ENCODE measurements around the gene CRIP2. TPM values are rescaled to one million over a fixed set of nuclear protein-coding genes. Genes with fewer than 3 reads are reported as not detected.

Gene CRIP2
- total and polyA plus RNA-seq, 2 of the 8 experiments (the other 6 are each of a cell fraction or from before 2014, with no cell fraction given), result 4.2 to 13.5 TPM

DNA sequence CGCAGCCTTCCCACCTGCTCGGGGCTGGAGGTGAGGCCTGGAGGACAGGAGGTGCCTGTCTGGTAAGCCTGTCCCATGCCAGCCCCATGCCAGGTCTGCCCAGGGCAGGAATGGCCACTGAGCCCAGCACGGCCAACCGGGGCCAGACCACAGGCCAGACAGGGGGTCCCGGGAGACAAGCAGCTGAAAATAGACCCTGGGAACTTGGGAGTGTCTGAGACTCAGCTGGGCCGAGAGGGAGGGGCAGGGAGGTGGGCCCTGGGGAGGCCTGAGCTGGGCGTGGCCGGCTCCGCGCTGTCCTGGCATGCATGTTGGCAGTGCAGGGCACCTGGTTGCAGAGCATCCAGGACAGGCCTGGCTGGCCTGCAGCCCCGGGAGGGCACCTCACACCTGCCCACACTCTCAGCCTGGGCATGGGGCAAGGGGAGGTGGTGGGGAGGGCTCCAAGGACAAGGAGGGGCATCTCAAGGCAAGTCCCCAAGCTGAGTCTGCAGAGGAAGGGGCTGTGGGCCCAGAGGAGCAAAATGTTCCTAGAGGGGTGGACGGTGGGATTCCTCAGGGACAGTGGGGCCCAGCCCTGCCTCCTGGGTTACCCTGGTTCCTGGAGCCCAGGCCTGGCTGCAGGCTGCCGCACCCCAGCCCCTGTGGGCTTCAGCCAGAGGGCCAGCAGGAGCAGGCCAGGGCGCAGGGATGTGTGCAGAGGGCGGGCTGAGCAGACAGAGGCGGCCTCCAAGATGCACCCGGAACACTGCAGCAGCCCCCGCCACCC is 8.9 kb downstream of the CRIP2 start:
- H2BK15ac ChIP-seq (ENCODE audit: low read length), result no peak overlapping the region
- no peak overlapping the region for H2BK120ac ChIP-seq (replicated peaks; ENCODE audit: low read depth, low read length)
- H3K4me1 ChIP-seq (replicated peaks in 1 of 4; ENCODE audit: control insufficient read depth in 3 of 4, insufficient read depth in 4 of 4, low read length in 3 of 4), result peaks cover 0 to 39% (median 19%) of the 10 kb centered on the region in 4 experiments; a peak in 5 of 7 replicates
- no peak overlapping the region; the same call in 1 of the 2 replicates for H4K8ac ChIP-seq (ENCODE audit: extremely low read depth, insufficient read depth, low read length)
- H3K27me3 ChIP-seq (replicated peaks in 1 of 4; ENCODE audit: control insufficient read depth in 3 of 4, extremely low read depth in 1 of 4, insufficient read depth in 3 of 4, low read length in 3 of 4), result peaks cover 53 to 99% (median 82%) of the 10 kb centered on the region in 4 experiments
- no peak overlapping the region for H3K56ac ChIP-seq (replicated peaks; ENCODE audit: insufficient read length, low read depth, low read length)
- DNase-seq (ENCODE audit: low read depth in 1 of 2, low spot score in 2 of 2) (peak in 1 of 2 experiments; percentile 43), FAIRE-seq (no peak)
- H3K23me2 ChIP-seq (ENCODE audit: low read depth, low read length), result peaks cover 6% of the 10 kb centered on the region; the same call in 1 of the 2 replicates
- ChIA-PET CTCF (ENCODE audit: partially characterized antibody) (interaction anchor here (0.8 to 5.0 kb wide), 9 partner anchors 12 to 157 kb away, joined by 3 to 70 read pairs (median 4); no protein-coding TSS in a partner anchor), POLR2A (ENCODE audit: partially characterized antibody) (interaction anchor here (1.1 to 1.7 kb wide), 3 partner anchors 11 to 107 kb away, joined by 3 read pairs; no protein-coding TSS in a partner anchor)
- peaks cover 4 to 15% of the 10 kb centered on the region in 2 experiments for H4K20me1 ChIP-seq (replicated peaks in 1 of 2; ENCODE audit: control insufficient read depth in 1 of 2, insufficient read depth in 2 of 2, low read length in 2 of 2)
- no peak overlapping the region for H3K9ac ChIP-seq (replicated peaks in 1 of 4; ENCODE audit: extremely low read depth in 1 of 4, low read depth in 3 of 4, low read length in 3 of 4)
- no peak overlapping the region for H3K4ac ChIP-seq (replicated peaks; ENCODE audit: insufficient read length, low read depth, low read length)
- H3K18ac ChIP-seq (ENCODE audit: extremely low read depth, low read length), result no peak overlapping the region; the same call in 1 of the 2 replicates
- H4K5ac ChIP-seq (ENCODE audit: insufficient read length, low read depth, low read length), result no peak overlapping the region
- no peak overlapping the region for H2BK20ac ChIP-seq (ENCODE audit: low read length)
- peak overlapping the region; percentile 68 for H2BK12ac ChIP-seq (ENCODE audit: low read depth, low read length)
- no peak overlapping the region for H3K4me2 ChIP-seq (ENCODE audit: insufficient read depth in 1 of 2, low read depth in 2 of 2, low read length in 2 of 2)
- no peak overlapping the region for H2AFZ ChIP-seq (ENCODE audit: low read length)
- H2AK5ac ChIP-seq (ENCODE audit: low read depth, low read length), result 0 out of 2 replicates have a peak overlapping the region, but pooled peaks have one; percentile 65
- H3K9me3 ChIP-seq (ENCODE audit: insufficient read depth in 2 of 2, low read depth in 1 of 2, low read length in 1 of 2), result no peaks in the 10 kb centered on the region
- no peak overlapping the region for H3K27ac ChIP-seq (ENCODE audit: low read depth, low read length)
- no peaks in the 10 kb centered on the region for H3K79me1 ChIP-seq (ENCODE audit: low read depth, low read length)
- no peak overlapping the region for H3K23ac ChIP-seq (ENCODE audit: insufficient read length)
- WGBS, 2 experiments (ENCODE audit: extremely low coverage in 1 of 2, insufficient coverage in 1 of 2, insufficient read length in 1 of 2, insufficient replicate concordance in 2 of 2, low coverage in 1 of 2, low lambda C conversion rate in 2 of 2, missing lambda C conversion rate in 1 of 2), result 79% methylated on average over 16 of the region's 18 CpGs; no CpG with 5 or more reads in 1 of the 2 experiments
- no peak overlapping the region for H2BK5ac ChIP-seq (ENCODE audit: low read depth, low read length)
- H4K91ac ChIP-seq (replicated peaks; ENCODE audit: insufficient read length, low read length), result no peak overlapping the region
- no peak overlapping the region for H3K4me3 ChIP-seq (ENCODE audit: extremely low read depth in 1 of 4, insufficient read depth in 2 of 4, low read depth in 3 of 4, low read length in 4 of 4)
- H3K36me3 ChIP-seq (ENCODE audit: control insufficient read depth in 2 of 4, insufficient read depth in 4 of 4, low read length in 3 of 4), result no peaks in the 10 kb centered on the region
- no peak overlapping the region for H3K14ac ChIP-seq (ENCODE audit: insufficient read length)
- no peaks in the 10 kb centered on the region for H3K79me2 ChIP-seq (ENCODE audit: control insufficient read depth in 1 of 2, insufficient read depth in 2 of 2, low read length in 2 of 2)
- TF ChIP-seq CBX8 (IDR thresholded peaks at IDR 0.05; ENCODE audit: borderline replicate concordance, low read depth, low read length), result no peak
- no peak for TF ChIP-seq RBBP5 (IDR thresholded peaks at IDR 0.05; ENCODE audit: borderline replicate concordance, low read depth, low read length)
- no peak for TF ChIP-seq SUZ12 (IDR thresholded peaks at IDR 0.05; ENCODE audit: low read length)
- no peak for TF ChIP-seq NANOG (IDR thresholded peaks at IDR 0.05; ENCODE audit: insufficient read depth, low read depth, low read length, poor library complexity, severe bottlenecking)
- no peak for TF ChIP-seq NRF1 (IDR thresholded peaks at IDR 0.05; ENCODE audit: low read depth, low read length)
- no peak for TF ChIP-seq SAP30 (IDR thresholded peaks at IDR 0.05; ENCODE audit: insufficient read depth, insufficient replicate concordance, low read length)
- TF ChIP-seq, protein P1, sequence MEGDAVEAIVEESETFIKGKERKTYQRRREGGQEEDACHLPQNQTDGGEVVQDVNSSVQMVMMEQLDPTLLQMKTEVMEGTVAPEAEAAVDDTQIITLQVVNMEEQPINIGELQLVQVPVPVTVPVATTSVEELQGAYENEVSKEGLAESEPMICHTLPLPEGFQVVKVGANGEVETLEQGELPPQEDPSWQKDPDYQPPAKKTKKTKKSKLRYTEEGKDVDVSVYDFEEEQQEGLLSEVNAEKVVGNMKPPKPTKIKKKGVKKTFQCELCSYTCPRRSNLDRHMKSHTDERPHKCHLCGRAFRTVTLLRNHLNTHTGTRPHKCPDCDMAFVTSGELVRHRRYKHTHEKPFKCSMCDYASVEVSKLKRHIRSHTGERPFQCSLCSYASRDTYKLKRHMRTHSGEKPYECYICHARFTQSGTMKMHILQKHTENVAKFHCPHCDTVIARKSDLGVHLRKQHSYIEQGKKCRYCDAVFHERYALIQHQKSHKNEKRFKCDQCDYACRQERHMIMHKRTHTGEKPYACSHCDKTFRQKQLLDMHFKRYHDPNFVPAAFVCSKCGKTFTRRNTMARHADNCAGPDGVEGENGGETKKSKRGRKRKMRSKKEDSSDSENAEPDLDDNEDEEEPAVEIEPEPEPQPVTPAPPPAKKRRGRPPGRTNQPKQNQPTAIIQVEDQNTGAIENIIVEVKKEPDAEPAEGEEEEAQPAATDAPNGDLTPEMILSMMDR (IDR thresholded peaks at IDR 0.05; ENCODE audit: control extremely low read depth in 1 of 3, insufficient read depth in 1 of 3, low read depth in 1 of 3, low read length in 3 of 3), result no peak
- TF ChIP-seq ZNF274 (IDR thresholded peaks at IDR 0.05; ENCODE audit: borderline replicate concordance, extremely low read depth, low read length), result no peak
